ENCODE data around the gene PRG3.
"Not testable (repeated sequence)": the region's sequence is repeated elsewhere in the genome, so short reads cannot be mapped to it uniquely, and the experiment has no call there.

Gene PRG3

DNA sequence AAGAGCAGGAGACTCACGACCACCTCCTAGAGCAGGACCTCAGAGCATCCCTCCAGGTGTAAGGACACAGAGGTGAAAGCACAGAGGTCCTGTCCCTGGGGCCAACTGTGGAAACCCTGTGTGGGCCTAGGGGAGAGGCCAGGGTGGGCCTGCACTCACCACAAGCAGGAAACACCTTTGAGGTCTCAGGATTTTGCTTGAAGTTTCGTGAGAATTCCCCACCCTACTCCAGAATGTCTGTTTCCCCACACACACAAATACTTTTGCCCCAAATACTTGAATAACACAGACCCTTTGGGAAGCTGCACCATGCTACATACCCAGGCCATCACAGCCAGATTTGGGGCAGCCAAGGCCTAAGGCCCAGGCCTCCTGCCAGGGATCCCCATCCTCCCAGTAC, 27.8 kb upstream of the PRG3 start:
- no peak for DNase-seq (ENCODE audit: low spot score)

DNA sequence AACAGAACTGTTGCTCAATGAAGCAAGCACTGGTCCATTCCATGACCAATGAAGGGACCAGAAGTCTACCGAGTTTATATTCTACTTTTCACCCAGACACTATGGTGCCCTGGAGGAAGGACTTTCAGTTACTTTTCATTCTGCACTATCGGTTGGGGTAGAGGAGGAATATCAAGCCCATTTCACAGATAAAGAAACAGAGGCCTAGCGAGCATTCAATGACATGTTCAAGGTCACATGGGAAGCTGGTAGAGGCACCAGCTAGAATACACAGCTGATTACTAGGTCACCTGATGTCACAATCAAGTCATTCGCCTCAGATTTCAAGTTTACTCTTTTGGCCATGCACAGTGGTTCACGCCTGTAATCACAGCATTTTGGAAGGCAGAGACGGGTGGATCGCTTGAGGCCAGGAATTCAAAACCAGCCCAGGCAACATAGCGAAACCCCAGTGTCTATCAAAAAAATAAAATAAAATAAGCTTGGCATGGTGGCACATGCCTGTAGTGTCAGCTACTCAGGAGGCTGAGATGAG, 27.1 kb upstream of the PRG3 start:
- no peak for DNase-seq (ENCODE audit: low spot score)

DNA sequence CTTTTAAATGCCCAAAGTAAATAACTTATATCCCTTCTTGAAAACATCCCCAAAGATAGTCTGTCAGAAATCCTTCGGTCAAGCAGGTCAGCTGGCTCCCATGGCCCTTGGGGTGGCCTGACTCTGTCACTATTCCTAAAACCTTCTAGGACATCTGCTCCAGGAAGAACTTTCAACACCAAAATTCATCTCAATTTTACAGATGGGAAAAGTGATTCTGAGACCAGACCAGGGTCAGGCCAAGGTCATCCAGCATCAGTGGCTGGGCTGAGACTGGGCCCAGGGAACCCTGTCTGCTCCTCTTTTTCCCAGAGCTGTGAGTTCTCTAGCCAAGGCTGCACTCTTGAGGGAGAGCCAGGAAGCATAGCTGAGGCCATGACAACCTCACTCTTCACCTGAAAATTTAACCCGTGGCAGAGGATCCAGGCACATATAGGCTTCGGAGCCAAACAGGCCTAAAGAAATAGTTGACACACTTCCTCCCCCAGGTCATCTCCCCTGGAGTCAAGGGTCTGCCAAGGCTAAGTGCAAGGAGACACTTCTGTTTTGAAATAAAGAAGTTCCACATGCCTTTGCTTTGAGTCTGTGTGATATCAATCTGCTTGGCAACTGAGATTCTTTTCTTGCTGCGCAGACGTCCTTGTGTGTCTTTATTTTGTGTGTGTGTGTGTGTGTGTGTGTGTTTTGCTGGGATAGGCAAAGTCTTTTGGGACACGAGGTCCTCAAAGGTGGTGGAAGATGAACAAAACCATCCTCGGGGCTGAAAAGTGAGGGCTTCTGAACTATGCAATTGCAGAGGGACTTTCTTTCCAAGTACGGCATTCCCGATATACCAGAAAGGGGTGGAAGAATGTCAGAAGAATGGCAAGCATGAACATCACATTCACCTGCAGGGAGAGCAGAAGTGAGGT, 26.3 kb upstream of the PRG3 start:
- no peak for DNase-seq (ENCODE audit: low spot score)

DNA sequence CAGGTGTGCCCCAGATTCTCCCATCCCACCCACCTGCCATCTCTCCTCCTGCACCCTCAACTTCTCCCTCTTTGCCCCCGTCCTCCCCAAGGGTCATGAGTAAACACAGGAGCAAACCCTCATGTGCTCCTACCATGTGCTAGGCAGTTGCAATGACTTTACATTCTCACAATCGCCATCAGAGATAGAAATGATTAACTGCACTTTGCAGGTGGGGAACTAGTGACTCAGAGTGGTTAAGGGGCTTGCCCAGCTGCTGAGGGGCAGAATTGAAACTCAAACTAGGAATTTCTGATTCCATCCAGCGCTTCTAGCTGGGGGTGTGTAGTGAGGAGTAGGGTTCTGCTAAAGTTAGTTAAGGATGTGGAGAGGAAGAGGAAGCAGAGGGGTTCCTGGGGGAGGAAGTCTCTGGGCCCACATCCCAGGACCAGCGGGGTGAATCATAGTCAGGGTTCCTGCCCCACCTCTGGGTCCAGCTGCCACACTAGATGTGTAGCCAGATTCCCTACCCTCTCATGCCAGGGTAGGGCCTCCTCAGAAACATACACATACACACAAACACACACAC, 25.5 kb upstream of the PRG3 start:
- no peak for DNase-seq (ENCODE audit: low spot score)

DNA sequence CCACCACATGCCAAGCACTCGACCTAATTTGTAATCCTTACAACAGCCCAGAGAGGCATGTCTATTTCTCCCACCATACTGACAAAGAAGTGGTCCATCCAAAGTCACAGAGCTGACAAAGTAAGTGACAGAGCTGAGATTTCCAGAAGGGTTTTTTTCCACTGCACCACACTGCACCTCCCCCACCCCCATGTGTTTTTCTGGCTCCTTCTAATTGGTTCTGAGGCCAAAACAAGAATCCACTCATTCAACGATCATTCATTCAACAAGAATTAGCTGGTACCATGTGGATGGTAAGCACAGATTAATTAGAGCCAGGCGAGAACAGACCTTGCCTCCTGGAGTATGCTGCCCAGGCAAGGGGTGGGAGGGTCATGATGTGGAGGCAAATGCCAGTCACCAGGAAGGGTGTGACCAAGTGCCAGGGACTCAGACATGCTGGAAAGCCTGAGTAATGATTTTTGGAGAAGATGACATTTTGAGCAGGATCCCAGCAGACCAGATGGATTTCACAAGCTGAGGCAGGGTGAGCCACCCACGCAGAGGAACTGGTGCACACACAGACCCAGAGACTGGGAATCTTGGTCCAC, 24.4 kb upstream of the PRG3 start:
- DNase-seq (ENCODE audit: low spot score), result no peak

DNA sequence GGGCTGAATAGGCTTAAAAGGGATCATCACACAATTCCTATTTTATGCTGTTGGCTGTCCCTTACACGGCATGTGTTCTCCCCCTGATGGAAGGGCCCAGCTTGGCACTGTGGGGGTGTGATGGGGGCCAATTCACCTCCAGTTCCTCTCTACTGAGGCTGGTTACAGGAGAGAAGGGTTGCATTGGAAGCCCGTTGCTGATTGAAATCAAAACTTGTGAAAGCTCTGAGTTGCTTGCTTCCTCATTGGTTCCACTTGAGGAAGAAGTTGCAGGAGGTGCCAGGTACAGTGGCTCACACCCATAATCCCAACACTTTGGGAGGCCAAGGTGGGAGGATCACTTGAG, 22.8 kb upstream of the PRG3 start:
- no peak for DNase-seq (ENCODE audit: low spot score)

DNA sequence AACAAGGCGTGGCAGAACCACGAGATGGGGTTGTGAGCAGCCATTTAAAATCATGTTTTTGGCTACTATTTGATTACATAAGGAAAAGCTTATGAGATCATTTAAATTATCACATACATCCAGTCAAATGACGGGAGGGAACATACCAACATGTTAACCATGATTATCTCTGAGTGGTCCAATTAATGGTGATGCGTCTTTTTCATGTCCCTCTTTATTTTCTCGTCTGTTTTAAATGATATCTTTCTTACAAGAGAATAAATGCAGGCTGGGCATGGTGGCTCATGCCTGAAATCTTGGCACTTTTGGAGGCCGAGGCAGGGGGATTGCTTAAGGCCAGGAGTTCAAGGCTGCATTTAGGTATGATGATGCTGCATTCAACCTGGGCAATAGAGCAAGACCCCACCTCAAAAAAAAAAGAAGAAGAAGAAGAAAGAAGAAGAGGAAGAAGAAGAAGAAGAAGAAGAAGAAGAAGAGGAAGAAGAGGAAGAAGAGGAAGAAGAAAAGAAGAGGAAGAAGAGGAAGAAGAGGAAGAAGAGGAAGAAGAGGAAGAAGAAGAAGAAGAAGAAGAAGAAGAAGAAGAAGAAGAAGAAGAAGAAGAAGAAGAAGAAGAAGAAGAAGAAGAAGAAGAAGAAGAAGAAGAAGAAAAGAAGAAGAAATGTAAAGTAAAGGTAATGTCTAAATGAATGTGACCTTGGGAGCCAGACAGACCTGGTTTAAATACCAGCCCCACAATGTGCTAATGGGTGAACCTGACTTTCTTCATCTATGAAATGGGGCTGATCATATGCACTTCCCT, 22.3 kb upstream of the PRG3 start:
- DNase-seq (ENCODE audit: low spot score), result not testable (repeated sequence)

DNA sequence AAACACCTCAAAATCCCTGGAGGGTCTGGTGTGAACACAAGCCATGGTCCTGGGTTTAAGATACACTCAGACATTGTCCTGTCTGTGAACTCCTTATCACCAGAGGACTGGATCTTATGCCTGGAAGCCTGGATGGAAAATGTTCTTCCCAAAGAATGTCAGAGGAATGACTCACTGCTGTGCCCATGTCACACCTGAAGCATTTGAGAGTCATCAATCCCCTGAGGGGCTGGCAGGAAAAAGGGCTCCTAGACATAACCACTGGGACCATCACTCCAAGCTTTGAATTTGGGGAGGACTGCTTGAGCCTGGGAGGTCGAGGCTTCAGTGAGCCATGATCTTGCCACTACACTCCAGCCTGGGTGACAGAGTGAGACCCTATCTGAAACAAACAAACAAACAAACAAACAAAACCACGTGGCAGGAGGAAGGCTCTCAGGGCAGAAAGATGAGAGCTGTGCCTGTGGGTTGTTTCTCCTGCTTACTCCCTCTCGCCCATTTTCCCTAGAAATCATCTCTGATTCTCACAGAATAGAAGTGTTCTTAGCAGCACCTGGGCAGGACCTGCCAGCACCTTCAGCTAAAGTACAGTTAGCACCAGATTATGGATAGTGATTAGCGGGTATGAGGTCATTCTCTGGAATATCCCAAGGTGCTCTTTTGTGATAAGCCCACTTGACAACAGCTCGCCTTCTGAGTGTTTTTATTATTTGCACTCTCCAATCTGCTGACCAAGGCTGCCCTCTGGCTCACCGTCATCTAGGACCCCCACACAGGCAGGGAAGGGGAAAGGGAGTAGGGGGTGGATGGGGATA, 21.4 kb upstream of the PRG3 start:
- no peak for DNase-seq (ENCODE audit: low spot score)

DNA sequence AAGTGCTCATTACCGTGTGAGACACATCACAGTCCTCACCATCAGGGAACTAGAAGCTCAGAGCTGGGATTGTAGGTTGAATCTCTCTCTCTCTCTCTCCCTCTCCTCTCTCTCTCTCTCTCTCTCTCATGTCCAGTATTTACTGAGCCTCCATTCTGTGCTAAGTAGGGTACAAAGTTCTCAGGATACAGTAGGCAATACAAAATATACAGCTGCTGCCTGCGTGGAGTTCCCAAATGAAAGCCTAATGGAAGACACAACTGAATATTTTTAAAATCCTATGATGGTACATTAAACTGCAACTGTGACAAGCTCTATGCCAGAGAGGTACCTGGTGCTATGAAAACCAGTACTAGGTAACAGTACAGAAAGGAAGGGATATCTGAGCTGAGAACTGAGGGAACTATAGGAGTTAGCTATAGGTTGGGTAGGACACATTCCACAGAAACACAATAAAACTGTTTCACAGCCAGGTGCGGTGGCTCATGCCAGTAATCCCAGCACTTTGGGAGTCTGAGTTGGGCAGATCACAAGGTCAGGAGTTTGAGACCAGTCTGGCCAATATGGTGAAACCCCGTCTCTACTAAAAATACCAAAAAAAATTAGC, 19.1 kb upstream of the PRG3 start:
- no peak for DNase-seq (ENCODE audit: low spot score)

DNA sequence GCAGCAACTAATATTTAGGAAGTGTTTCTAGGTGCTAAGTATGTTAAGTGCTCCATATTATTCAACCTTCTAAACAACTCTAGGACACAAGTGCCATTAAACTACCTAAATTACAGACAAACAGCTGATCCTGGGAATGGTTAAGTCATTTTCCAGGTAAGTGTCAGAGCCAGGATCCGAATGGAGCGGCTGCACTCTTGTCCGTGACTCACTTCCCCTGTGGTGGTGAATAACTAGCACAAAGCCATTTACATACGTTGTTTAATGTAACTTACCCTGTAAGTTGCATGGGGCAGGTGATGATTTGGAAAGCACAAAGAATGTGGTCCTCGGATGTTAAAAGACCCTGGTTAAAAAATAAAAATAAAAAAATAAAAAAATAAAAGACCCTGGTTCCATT, 18.3 kb upstream of the PRG3 start:
- DNase-seq (ENCODE audit: low spot score), result no peak

DNA sequence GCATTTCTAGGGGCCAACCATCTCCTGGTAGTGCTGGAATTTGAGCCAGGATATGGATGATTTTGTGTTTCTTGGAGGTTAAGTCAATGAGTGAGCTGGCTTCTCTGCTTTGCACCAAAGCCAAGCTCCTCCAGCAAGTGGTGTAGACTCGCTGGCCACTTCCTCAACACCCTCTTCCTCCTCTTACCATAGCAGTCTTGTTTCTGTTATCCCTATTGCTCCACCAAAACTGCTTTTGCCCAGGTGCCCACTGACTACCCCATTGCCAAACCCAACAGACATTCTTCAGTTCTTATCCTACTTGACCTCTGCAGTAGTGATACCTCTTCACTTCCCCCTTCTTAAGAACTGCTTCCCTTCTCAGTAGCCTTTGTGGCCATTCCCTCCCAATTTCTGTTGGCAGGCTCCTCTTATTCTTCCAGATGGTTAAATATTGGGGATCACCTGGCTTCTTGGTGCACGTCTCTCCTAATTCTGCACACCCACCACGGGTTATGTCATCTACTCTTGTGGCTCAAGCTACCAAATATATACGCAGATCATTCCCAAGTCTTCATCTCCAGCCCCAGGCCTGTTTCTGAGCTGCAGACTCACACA, 16.5 kb upstream of the PRG3 start:
- DNase-seq (ENCODE audit: low spot score), result no peak

DNA sequence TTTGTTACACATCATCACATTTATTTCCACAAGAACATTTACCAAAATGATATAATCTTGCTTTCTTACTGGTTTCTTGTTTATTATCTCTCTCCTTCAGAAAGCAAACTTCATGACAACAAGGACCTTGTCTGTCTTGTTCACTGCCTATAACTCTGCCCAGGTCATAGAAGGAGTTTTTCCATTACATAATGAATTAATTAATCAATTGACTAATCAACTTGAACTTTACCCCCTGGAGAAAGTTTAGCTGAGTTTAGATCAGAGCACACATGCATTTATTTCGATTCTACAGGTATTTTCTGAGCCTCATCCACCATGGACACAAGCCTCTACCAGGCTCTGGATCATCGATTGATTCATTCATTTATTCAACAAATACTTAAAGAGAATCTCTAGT, 15.8 kb upstream of the PRG3 start:
- DNase-seq (ENCODE audit: low spot score), result no peak

DNA sequence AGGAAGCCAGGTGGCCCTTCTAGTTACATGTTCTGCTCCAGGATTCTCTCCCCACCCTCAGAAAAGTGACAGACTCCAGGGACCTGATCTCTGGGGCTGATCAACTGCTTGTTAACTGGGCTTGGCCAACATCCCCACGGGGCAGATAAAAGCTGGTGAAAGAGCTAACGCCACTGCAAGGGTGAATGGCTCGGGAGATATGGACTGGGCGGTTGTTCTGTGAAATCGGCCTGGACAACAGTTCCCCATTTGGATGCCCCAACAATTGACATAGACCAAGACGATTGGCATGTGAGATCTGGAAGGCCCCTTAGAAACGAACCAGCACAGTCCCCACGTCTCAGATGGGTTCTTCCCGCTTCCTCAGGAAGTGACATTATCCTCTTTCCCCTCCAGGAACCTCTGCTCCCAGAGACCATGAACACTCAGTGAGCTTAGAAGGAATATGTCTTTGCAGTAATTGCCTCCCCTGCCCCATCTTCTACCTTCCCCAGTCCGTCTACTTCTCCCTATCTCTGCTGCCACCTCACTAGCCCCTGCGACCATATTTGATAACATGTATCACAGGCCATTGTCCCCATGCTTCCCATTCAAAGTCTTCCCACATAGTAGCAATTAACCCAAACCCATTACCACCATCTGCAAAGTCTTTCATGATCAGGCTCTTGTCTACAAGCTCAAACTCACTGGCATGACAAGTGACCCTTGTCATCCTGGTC, 15.1 kb upstream of the PRG3 start:
- DNase-seq (ENCODE audit: low spot score), result no peak

DNA sequence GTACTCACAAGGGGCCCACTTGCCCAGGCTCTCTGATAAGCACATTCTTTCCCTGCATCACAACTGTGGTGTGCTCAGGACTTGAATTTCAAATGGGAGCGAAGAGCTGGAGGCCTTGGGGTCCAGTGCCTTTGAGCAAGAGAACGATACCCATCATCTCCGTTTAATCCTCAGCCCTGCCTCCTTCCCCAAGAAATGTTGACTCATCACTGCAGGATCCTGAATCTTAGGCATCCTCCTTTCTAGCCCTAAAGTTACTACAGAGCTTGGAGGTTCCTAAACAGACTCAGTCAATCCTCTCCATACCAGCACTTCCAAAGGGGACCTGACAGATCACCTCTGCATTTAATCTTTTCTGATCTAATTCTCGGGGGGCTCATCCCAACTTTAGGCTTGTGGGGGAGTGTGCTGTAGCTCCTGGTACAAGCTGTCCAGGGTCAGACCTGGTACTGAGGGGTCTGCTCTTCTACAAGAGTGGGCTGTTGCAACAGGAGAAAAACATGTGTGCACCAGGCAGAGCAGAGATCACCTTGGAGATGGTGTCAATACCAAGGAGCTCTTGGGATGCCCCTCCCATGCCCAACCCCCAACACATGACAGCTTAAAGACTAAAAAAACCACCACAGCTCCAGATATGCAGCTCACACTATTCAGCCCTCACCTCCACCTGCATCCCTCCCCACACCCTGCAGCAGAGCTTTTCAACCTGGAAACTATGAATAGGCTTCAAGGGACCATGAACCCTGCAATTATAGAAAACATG, 13.4 kb upstream of the PRG3 start:
- DNase-seq (ENCODE audit: low spot score), result no peak

DNA sequence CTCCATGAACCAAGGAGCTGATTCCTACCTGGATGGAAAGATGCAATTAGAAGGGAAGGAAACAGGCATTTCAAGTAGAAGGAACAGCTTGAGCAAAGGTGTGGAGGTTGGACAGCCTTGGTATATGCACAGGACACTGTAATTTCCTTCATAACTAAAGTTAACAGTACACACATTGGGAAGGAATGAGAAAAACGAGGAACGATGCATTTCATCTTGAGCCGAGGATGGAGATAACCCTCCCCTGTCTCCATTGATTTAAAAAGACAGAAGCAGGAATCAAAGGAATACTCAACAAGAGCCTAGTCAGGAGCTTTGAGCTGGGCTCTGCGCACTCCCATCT, 11.8 kb upstream of the PRG3 start:
- no peak for DNase-seq (ENCODE audit: low spot score)

DNA sequence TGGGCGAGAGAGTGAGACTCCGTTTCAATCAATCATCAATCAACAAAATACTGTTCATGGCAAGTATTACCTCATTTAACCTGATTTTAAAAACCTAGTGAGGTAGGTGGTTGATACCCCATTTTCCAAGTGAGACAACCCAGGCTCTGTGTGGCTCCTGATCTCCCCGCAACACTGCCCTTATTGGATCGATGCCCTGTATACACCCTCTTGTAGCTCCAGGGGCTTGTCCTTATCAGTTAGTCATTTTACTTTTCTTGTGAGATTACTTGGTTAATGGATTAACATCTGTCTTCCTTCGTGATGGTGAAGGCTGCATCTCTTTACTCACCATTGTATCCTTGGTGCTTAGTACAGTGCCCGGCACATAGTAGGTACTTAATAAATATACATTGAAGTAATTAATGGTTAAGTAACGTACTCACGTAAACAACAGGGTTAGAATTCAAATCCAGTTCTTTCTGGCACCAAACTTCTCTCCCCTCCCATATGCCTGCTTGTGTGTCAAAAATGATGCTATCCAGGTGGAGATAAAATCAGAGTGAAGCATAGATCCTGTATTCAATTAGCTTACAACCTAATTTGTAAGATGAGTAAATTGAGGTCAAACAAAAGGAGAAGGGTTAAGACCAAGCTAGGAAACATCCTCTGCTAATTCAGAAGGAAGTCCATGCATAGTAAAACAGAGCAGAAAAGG, 11.3 kb upstream of the PRG3 start:
- DNase-seq (ENCODE audit: low spot score), result no peak

DNA sequence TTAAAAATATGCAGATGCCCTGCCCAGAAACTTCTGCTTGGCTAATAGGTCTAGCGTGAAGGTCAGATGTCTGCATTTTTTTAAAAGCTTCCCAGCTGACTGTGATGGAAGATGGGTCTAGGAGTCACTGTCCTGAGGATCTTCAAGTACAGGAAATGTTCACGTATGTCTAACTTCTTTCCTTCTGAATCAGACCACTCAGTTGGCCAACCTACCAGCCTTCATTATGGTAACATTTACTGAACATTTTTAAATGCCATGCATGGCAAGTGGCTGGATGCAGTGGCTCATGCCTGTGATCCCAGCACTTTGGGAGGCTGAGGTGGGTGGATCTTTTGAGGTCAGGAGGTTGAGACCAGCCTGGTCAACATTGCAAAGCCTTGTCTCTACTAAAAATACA, 10.6 kb upstream of the PRG3 start:
- DNase-seq (ENCODE audit: low spot score), result no peak

DNA sequence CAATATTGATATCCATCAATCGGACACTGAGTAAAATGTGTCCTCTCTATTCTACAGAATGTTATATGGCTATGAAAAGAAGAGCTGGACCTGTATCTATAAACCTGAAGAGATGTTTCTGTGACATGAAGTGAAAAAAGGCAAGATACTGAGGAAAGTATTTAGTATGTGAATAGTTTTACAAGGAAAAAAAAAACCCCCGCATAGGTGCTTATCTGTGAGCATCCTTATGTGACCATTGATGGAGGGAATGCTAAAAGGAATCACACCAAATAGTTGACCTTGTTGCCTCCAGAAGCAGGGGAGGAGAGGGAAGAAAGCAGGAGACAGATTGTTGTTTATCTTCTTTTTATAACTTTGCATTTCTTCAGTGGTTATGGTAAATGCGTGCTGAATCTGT, 10.2 kb upstream of the PRG3 start:
- DNase-seq (ENCODE audit: low spot score), result no peak

DNA sequence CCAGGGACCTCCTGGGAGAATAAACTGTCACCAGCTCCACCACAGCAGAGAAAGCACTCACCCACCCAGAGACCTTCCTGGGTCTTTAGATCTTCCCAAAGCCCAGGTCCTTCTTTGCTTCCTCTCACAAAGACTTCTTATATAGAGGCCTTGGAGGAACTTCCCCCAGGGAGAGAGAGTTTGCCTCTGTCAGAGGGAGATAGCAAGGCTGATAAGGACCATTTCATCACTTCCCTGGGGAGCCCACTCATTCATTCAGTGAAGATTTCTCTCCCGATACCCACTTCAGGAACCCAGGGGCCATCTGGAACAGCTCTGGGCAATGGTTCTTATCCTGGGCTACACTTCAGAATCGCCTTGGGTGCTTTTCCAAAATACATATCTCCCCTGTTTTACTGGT, 9.6 kb upstream of the PRG3 start, which contains the start of gene PRG2:
Gene PRG2 (minus strand): TSS at position 116 of the 400 bp plus-strand sequence. CDS start 706 bp downstream, outside the sequence.
- no peak for DNase-seq (ENCODE audit: low spot score)
